Stimulated activated CD4-positive, alpha-beta T cell treated with anti-CD3 and anti-CD28 coated beads, TNF-alpha, amount 100 ng/mL, for 1 hour (primary cell): ENCODE results near the gene HEYL.

Source experiments
- DNase-seq, 3 donors: peaks; one replicate each; pipeline ENCODE4 v3.0.0-alpha.2; 2020; ENCODE audit warnings: low read depth in 3 of 3, low spot score in 1 of 3

The HEYL gene

GRCh38 chr1:39639305-39640130 is at the start of gene HEYL:
Gene HEYL (minus strand): TSS chr1:39639643. CDS start chr1:39639625, 18 bp downstream.
- peak in 2 of 3 donors; percentile 20 to 68 for DNase-seq

GRCh38 chr1:39689214-39689613 is 49.8 kb upstream of the HEYL start:
- DNase-seq, result no peak

GRCh38 chr1:39688706-39689105 is 49.3 kb upstream of the HEYL start:
- no peak for DNase-seq

- no peak for DNase-seq
These were observed 47.8 kb upstream of the HEYL start for GRCh38 chr1:39687243-39687642.

- no peak for DNase-seq
These were observed 45.6 kb upstream of the HEYL start for GRCh38 chr1:39685071-39685470.

GRCh38 chr1:39684313-39684664 is 44.8 kb upstream of the HEYL start:
- no peak for DNase-seq

GRCh38 chr1:39683591-39684312 is 44.3 kb upstream of the HEYL start:
- no peak for DNase-seq

- no peak for DNase-seq
These were observed 42.6 kb upstream of the HEYL start for GRCh38 chr1:39681999-39682398.

- DNase-seq, result no peak
These were observed 41.9 kb upstream of the HEYL start for GRCh38 chr1:39681294-39681693.

GRCh38 chr1:39680751-39681150 is 41.3 kb upstream of the HEYL start:
- no peak for DNase-seq

GRCh38 chr1:39679821-39680220 is 40.4 kb upstream of the HEYL start:
- no peak for DNase-seq

- DNase-seq, result no peak
These were observed 39.4 kb upstream of the HEYL start for GRCh38 chr1:39678889-39679288.

GRCh38 chr1:39677645-39678044 is 38.2 kb upstream of the HEYL start:
- DNase-seq, result no peak

GRCh38 chr1:39676948-39677548 is 37.6 kb upstream of the HEYL start:
- DNase-seq, result no peak

- DNase-seq, result no peak
These were observed 35.8 kb upstream of the HEYL start for GRCh38 chr1:39675220-39675619.

GRCh38 chr1:39673215-39673614 is 33.8 kb upstream of the HEYL start:
- DNase-seq, result no peak

GRCh38 chr1:39672551-39672947 is 33.1 kb upstream of the HEYL start:
- no peak for DNase-seq

- DNase-seq, result no peak
These were observed 32.5 kb upstream of the HEYL start, which contains the start of gene NT5C1A for GRCh38 chr1:39671793-39672550. Gene NT5C1A (minus strand): TSS chr1:39672107. CDS start chr1:39672038, 69 bp downstream.

GRCh38 chr1:39671433-39671792 is 32.0 kb upstream of the HEYL start:
- DNase-seq, result no peak

GRCh38 chr1:39670689-39671088 is 31.2 kb upstream of the HEYL start:
- no peak for DNase-seq

- DNase-seq, result no peak
These were observed 29.5 kb upstream of the HEYL start for GRCh38 chr1:39668894-39669293.
